Measurements from ENCODE around the gene SNAPC2. TPM values are rescaled to one million over a fixed set of nuclear protein-coding genes. Genes with fewer than 3 reads are reported as not detected.
A peak's percentile ranks its signal among the peaks of the same experiment; 100 is the strongest.

Gene SNAPC2
- total RNA-seq, 1 donor from 2014 or later: 14.4 TPM

DNA sequence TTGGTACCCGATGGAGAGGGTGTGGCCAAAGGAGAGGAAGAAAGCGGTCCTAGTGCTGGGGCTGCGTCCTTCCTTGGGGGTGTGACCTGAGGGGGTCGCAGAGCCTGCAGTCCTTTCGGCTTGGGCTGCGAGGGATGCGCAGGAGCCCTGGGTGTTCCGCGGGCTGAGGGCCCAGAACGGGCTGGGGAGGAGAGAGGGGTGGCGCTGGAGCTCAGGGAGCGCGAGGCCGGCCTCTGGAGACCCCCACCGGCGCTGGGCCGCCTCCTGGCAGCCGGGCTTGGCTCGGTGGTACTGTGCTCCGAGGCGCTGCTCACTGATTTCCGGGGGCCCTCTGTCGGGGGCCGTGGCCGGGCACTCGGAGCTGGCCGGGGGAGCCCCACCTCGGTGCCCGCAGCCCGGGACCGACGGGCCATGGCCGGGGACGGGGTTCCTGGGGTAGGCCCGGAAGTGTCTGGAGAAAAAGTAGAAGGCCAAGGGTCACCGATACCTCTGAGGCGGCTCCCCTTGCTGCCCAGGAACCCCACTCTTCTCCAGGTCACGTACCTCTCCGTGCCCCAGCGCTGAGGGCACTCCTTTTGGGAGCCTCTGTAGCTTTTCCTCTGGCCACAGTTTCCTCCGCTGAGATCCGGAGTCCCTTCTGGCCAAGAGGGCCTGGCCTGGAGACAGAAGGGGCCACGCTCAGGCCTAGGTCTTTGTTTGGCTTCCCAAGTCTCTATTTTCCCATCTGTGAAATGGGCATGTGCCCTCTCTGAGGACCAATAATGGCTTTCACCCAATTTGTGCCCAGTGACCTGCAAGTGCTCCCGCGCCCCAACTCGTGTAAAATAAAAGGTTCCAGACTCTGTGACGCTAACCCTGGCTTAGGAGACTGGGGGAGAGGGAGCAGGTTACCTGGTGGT, 47.6 kb upstream of the SNAPC2 start:
- Mint-ChIP-seq H3K9me3 (peaks cover 3% of the 10 kb centered on the region), H3K4me1 (peaks cover 37% of the 10 kb centered on the region), H3K36me3 (ENCODE audit: low read depth) (no peaks in the 10 kb centered on the region), H3K27ac (no peak overlapping the region), H3K27me3 (peaks cover 24% of the 10 kb centered on the region), H3K4me3 (no peak overlapping the region)
- intact Hi-C loops (cut with micrococcal nuclease): no loop called here
- ChIA-PET POLR2A (interaction anchor here (0.6 kb wide), 1 partner anchor 380 kb away, joined by 3 read pairs; no protein-coding TSS in a partner anchor), CTCF (no interaction called here)
- DNase-seq (no peak), ATAC-seq (ENCODE audit: low read depth) (no peak)
- TF ChIP-seq, protein P1, sequence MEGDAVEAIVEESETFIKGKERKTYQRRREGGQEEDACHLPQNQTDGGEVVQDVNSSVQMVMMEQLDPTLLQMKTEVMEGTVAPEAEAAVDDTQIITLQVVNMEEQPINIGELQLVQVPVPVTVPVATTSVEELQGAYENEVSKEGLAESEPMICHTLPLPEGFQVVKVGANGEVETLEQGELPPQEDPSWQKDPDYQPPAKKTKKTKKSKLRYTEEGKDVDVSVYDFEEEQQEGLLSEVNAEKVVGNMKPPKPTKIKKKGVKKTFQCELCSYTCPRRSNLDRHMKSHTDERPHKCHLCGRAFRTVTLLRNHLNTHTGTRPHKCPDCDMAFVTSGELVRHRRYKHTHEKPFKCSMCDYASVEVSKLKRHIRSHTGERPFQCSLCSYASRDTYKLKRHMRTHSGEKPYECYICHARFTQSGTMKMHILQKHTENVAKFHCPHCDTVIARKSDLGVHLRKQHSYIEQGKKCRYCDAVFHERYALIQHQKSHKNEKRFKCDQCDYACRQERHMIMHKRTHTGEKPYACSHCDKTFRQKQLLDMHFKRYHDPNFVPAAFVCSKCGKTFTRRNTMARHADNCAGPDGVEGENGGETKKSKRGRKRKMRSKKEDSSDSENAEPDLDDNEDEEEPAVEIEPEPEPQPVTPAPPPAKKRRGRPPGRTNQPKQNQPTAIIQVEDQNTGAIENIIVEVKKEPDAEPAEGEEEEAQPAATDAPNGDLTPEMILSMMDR (IDR thresholded peaks at IDR 0.05): no peak

DNA sequence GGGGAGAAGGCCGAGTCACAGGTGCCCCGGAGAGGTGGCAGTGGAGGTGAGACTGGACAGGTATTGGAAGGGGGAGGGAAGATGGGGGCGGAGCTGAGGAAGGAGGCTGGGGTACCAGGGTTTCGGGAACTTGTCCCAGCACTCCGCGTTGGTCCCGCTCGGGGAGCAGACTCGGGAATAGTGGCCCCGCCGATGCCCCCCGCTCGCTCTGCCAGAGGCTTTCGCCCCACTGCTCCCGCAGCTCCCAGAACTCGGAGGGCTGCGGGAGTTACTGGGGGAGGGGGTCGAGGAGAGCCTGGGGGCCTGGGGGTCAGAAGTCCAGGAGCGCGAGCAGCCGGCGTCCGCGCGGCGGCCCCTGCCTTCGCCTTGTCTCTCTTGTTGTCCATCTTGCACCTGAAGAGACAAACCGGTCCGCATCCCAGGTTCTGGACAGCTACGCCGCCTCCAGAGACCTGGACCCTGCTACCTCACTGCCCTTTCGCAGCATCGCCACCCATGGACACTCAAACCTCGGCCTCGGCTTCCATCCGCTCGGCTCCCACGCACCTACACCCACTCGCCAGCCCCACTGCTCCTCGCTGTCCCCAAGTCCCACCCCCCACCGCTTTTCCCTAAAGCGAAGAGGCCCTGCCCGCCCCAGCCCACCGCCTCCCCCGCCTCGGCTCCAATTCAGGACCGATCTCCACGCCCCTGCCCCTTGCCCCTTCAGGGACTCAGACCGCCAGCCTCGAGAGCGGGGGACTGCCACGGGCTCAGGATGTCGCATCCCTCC, 46.6 kb upstream of the SNAPC2 start:
- Mint-ChIP-seq H3K36me3 (ENCODE audit: low read depth) (no peaks in the 10 kb centered on the region), H3K27ac (no peak overlapping the region), H3K9me3 (peaks cover 3% of the 10 kb centered on the region), H3K27me3 (peaks cover 24% of the 10 kb centered on the region), H3K4me3 (peak overlapping the region; percentile 58), H3K4me1 (peaks cover 33% of the 10 kb centered on the region)
- TF ChIP-seq, protein P1 (IDR thresholded peaks at IDR 0.05): no peak
- DNase-seq: no peak
- intact Hi-C loops (cut with micrococcal nuclease): no loop called here
- ChIA-PET POLR2A (no interaction called here), CTCF (no interaction called here)
- ATAC-seq (ENCODE audit: low read depth): no peak

DNA sequence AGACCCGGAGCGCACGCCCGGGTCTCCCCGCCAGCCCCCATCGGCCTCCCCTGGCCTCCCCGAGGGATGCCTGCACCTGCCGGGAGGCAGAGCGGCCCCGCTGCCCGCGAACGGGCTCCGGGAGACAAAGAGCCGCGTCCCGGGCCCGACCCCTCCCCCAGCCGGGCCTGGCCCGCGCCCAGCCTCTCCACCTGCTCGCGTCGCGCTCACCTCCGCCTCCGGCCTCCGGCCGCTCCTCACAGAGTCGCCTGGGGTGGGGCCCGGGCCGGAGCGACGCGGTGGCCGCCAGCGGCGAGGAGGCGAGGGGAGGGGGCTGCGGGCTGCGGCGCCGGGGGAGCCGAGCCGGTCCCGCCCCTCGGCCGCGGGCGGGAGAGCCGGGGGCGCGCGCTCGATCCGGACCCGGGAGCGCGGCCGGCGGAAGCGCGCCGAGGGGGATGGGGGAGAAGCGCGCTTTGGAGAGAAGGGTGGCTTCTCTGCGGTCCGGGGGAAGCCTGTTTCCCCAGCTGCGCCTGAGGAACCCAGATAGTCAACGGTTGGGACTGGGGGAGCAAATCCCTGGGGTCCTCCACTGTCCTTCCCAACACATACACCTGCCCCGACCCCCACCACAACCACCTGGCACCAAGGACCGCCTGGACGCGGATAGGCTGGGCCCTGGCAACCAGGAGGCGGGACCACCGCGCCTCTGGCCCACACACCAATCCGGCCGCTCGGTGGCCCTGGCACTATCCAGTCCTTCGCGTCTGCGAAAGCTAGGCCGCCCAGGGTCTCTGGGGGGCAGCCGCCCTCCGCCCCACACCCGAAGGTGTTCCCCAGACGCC, 45.9 kb upstream of the SNAPC2 start, which contains the start of gene PRR36:
PRR36 (minus strand) TSS at position 315 of the 821 bp plus-strand sequence. CDS start 701 bp downstream, outside the sequence.
- Mint-ChIP-seq H3K27ac (no peak within 1 kb of the TSS), H3K36me3 (ENCODE audit: low read depth) (no peaks in the 10 kb centered on the region), H3K27me3 (peaks cover 24% of the 10 kb centered on the region), H3K4me1 (peaks cover 29% of the 10 kb centered on the region), H3K4me3 (peak within 1 kb of the TSS; percentile 58), H3K9me3 (peaks cover 3% of the 10 kb centered on the region)
- ATAC-seq (ENCODE audit: low read depth): no peak
- no peak for DNase-seq
- CTCF ChIA-PET: no interaction called here
- POLR2A ChIA-PET: interaction anchor here (0.6 kb wide), 1 partner anchor 46 kb away, joined by 3 read pairs; the partner anchor contains the start of gene SNAPC2
- intact Hi-C loops (cut with micrococcal nuclease): no loop called here
- TF ChIP-seq, protein P1 (IDR thresholded peaks at IDR 0.05): no peak

DNA sequence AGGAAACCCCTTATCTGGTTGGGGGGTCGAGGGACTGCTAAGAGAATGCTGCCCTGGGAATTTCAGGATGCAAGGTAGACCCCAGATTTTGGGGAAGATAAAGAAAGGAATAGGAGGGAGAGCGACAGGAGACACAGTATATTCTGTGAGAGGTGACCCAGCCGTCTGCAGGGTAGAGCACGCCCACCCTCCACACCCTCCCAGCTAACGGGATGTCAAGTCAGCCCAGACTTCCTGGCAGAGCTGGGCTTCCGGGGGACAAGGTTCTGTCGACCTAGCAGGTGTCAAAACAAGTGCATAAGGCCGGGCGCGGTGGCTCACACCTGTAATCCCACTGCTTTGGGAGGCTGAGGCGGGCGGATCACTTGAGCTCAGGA, 45.3 kb upstream of the SNAPC2 start:
- ATAC-seq (ENCODE audit: low read depth) (no peak), DNase-seq (no peak)
- H3K4me3 Mint-ChIP-seq: no peak overlapping the region
- POLR2A ChIA-PET: interaction anchor here (0.6 to 0.7 kb wide), 3 partner anchors 12 to 219 kb away, joined by 3 to 6 read pairs (median 5); partner anchors contain the start of gene SNAPC2
- CTCF ChIA-PET: no interaction called here
- H3K36me3 Mint-ChIP-seq (ENCODE audit: low read depth): no peaks in the 10 kb centered on the region
- peaks cover 24% of the 10 kb centered on the region for H3K27me3 Mint-ChIP-seq
- no peak overlapping the region for H3K27ac Mint-ChIP-seq
- peaks cover 28% of the 10 kb centered on the region for H3K4me1 Mint-ChIP-seq
- H3K9me3 Mint-ChIP-seq: peaks cover 3% of the 10 kb centered on the region
- intact Hi-C loops (cut with micrococcal nuclease): no loop called here
- TF ChIP-seq, protein P1 (IDR thresholded peaks at IDR 0.05): no peak
